HepG2 (cell line): ENCODE data around the gene CAMK2G. TPM values are rescaled to one million over a fixed set of nuclear protein-coding genes. Genes with fewer than 3 reads are reported as not detected.

Experiments used
- ATAC-seq: fragments of 200-7000 bp; cut with Tn5 transposase; 3 replicates; pipeline ENCODE4 v1.9.1; 2020; ENCODE audit warnings: mild to moderate bottlenecking, moderate library complexity
- BruUV-seq: library from RNA; stranded (reverse); fragments of 400-500 nt; replicated peaks from 2 replicates; lab custom pipeline; 2021; lab: Mats Ljungman, UMichigan
- CTCF ChIA-PET: fragments of 300-600 bp; formaldehyde crosslinking; extraction: SDS; loops from one replicate; lab custom pipeline; 2021; ENCODE audit warnings: low total read pairs, inconsistent platforms, low intra/inter-chr PET ratio; lab: Yijun Ruan, JAX
- POLR2A ChIA-PET: fragments of 350-600 bp; sonication (Branson Sonifier 250); formaldehyde crosslinking; loops from one replicate; lab custom pipeline; 2020; ENCODE audit warnings: antibody characterized with exemption, inconsistent platforms; lab: Yijun Ruan, JAX
- DNase-seq: peaks from one replicate; pipeline ENCODE4 v3.0.0-alpha.2; 2015; ENCODE audit warnings: low spot score
- FAIRE-seq: peaks from 3 replicates; lab custom pipeline; 2011; peaks lifted over from hg19 to GRCh38; lab: Jason Lieb, UNC
- H2AFZ ChIP-seq: one replicate; pipeline ENCODE4 v1.6.1; 2011; ENCODE audit warnings: low read length, inconsistent platforms
- H3K27ac ChIP-seq: fragments of 300-600 bp; 3 replicates; pipeline ENCODE4 v1.8.0; 2011; ENCODE audit warnings: mixed run types, mild to moderate bottlenecking, mixed read lengths, low read length, inconsistent platforms; ENCODE audit not compliant: insufficient read depth; ENCODE audit errors: extremely low read length
- H3K27me3 ChIP-seq, 2 experiments: fragments of 200-600 bp in 1 of 2; 2 replicates in 1 of 2; 3 replicates in 1 of 2; pipeline versions ENCODE4 v1.6.0 to v1.8.0; 2011; ENCODE audit warnings: low read length in 2 of 2, mild to moderate bottlenecking in 2 of 2, moderate library complexity in 2 of 2, inconsistent platforms in 1 of 2; ENCODE audit not compliant: insufficient read depth in 2 of 2, control insufficient read depth in 1 of 2
- H3K36me3 ChIP-seq, 2 experiments: fragments of 200-600 bp in 1 of 2; replicated peaks in 1 of 2; 2 replicates in 1 of 2; 3 replicates in 1 of 2; pipeline versions ENCODE4 v1.5.1 to v1.8.0; 2011; ENCODE audit warnings: low read length in 2 of 2, inconsistent platforms in 1 of 2; ENCODE audit not compliant: insufficient read depth in 2 of 2, control insufficient read depth in 1 of 2
- H3K4me1 ChIP-seq: 2 replicates; pipeline ENCODE4 v1.5.1; 2012; ENCODE audit warnings: low read length, inconsistent platforms; ENCODE audit not compliant: insufficient read depth
- H3K4me2 ChIP-seq: 2 replicates; pipeline ENCODE4 v1.6.0; 2011; ENCODE audit warnings: low read depth, low read length, inconsistent platforms
- H3K4me3 ChIP-seq, 3 experiments: fragments of 200-600 bp in 1 of 3; sonication (generic), shearing (Covaris generic) in 1 of 3; replicated peaks in 1 of 3; 2 replicates each; pipeline ENCODE4 v1.5.1; 2011 to 2016; ENCODE audit warnings: low read length in 3 of 3, inconsistent platforms in 2 of 3, low read depth in 2 of 3, mild to moderate bottlenecking in 2 of 3, control low read depth in 1 of 3, mixed read lengths in 1 of 3; ENCODE audit not compliant: insufficient read depth in 1 of 3
- H3K79me2 ChIP-seq: one replicate; pipeline ENCODE4 v1.6.1; 2011; ENCODE audit warnings: low read length, inconsistent platforms; ENCODE audit not compliant: insufficient read depth
- H3K9ac ChIP-seq: 2 replicates; pipeline ENCODE4 v1.6.0; 2011; ENCODE audit warnings: mild to moderate bottlenecking, low read depth, low read length, inconsistent platforms; ENCODE audit not compliant: insufficient read depth
- H3K9me3 ChIP-seq: 2 replicates; pipeline ENCODE4 v1.5.1; 2012; ENCODE audit warnings: mild to moderate bottlenecking, low read length
- H4K20me1 ChIP-seq: 2 replicates; pipeline ENCODE4 v1.6.0; 2011; ENCODE audit warnings: inconsistent platforms, mild to moderate bottlenecking, low read length, moderate library complexity; ENCODE audit not compliant: insufficient read depth
- BRCA1 ChIP-seq: sonication (generic); formaldehyde crosslinking; IDR thresholded peaks from 2 replicates; pipeline ENCODE4 v1.4.0; 2020; ENCODE audit warnings: missing genetic modification reagents
- EZH2 ChIP-seq: conservative IDR thresholded peaks from 2 replicates; pipeline ENCODE4 v1.6.1; 2012; ENCODE audit warnings: mild to moderate bottlenecking, low read depth, low read length, moderate library complexity
- HNRNPUL1 ChIP-seq: fragments of 200-400 bp; formaldehyde crosslinking; IDR thresholded peaks from 2 replicates; pipeline ENCODE4 v1.6.1; 2017; ENCODE audit warnings: low read depth, mild to moderate bottlenecking, low read length, moderate library complexity
- HOXA3 ChIP-seq: sonication (generic); formaldehyde crosslinking; IDR thresholded peaks from 2 replicates; pipeline ENCODE4 v1.5.0; 2020; ENCODE audit warnings: missing genetic modification reagents
- IRF2 ChIP-seq: IDR thresholded peaks from 2 replicates; pipeline ENCODE4 v1.6.1; 2018; ENCODE audit warnings: missing genetic modification reagents, missing compliant biosample characterization
- KLF12 ChIP-seq: sonication (generic); formaldehyde crosslinking; IDR thresholded peaks from 2 replicates; pipeline ENCODE4 v1.4.0; 2020; ENCODE audit warnings: missing genetic modification reagents, borderline replicate concordance
- NR2F1 ChIP-seq, 2 experiments: fragments of 450-650 bp in 1 of 2; formaldehyde crosslinking in 1 of 2; IDR thresholded peaks; 2 replicates each; pipeline versions ENCODE4 v1.5.0 to v1.6.1; 2016 to 2020; ENCODE audit warnings: mild to moderate bottlenecking in 1 of 2, missing compliant biosample characterization in 1 of 2, missing genetic modification reagents in 1 of 2, moderate library complexity in 1 of 2
- NRL ChIP-seq: sonication (generic); formaldehyde crosslinking; IDR thresholded peaks from 2 replicates; pipeline ENCODE4 v1.5.0; 2020; ENCODE audit warnings: missing genetic modification reagents, mild to moderate bottlenecking, moderate library complexity, borderline replicate concordance
- TARDBP ChIP-seq: sonication (generic); formaldehyde crosslinking; IDR thresholded peaks from 2 replicates; pipeline ENCODE4 v1.8.0; 2022; ENCODE audit warnings: mild to moderate bottlenecking, missing genetic modification reagents
- ZBTB42 ChIP-seq: sonication (generic); formaldehyde crosslinking; IDR thresholded peaks from 2 replicates; pipeline ENCODE4 v1.5.0; 2020; ENCODE audit warnings: mild to moderate bottlenecking, missing genetic modification reagents
- ZFP1 ChIP-seq: IDR thresholded peaks from 2 replicates; pipeline ENCODE4 v1.6.1; 2016
- ZSCAN25 ChIP-seq: sonication (generic); formaldehyde crosslinking; IDR thresholded peaks from 2 replicates; pipeline ENCODE4 v1.8.0; 2022; ENCODE audit warnings: mild to moderate bottlenecking, missing genetic modification reagents
- ZSCAN9 ChIP-seq: IDR thresholded peaks from 2 replicates; pipeline ENCODE4 v1.6.1; 2016; ENCODE audit warnings: borderline replicate concordance
- WGBS: methylation state at CpG from one replicate; pipeline ENCODE4 v1.1.6; 2017; ENCODE audit warnings: low lambda C conversion rate; 5-methylcytosine and 5-hydroxymethylcytosine counted together
- in situ Hi-C: cut with HindIII; loops from 2 replicates; pipeline ENCODE4 v1.10.0; 2017; ENCODE audit warnings: low pct_unique_long_range_greater_than_20kb; ENCODE audit not compliant: extremely low pct_ligation_motif_present
- intact Hi-C: fragments of 100-400 bp; cut with micrococcal nuclease; formaldehyde crosslinking; loops from one replicate; pipeline ENCODE4 v1.10.0; 2022; ENCODE audit not compliant: unreplicated experiment
- polyA plus RNA-seq, 8 experiments: library from polyadenylated mRNA; depleted of rRNA in 3 of 8; stranded (reverse) in 7 of 8; unstranded in 1 of 8; fragments of >200 nt; fragmentation: Illumina TruSeq in 4 of 8; extraction: Trizol in 4 of 8; gene quantifications; 2 replicates each; pipeline versions ENCODE4 v1.2.1 to v1.2.3, GENCODE V29; 2011 to 2016; ENCODE audit warnings: low read depth in 4 of 8, missing spikeins in 1 of 8, mixed read lengths in 1 of 8; ENCODE audit not compliant: insufficient read depth in 1 of 8
- total RNA-seq, 5 experiments: library from RNA; depleted of rRNA; stranded (reverse); fragments of >200 nt; fragmentation: Illumina TruSeq; extraction: Trizol; gene quantifications; 2 replicates each; pipeline ENCODE4 v1.2.3, GENCODE V29; 2016; ENCODE audit warnings: low read depth in 1 of 5
- TF ChIP-seq, protein P1 (sequence below): sonication (generic); formaldehyde crosslinking; conservative IDR thresholded peaks from 2 replicates; pipeline ENCODE4 v1.8.0; 2022; ENCODE audit warnings: missing genetic modification reagents
- TF ChIP-seq, protein P2 (sequence below): IDR thresholded peaks from 2 replicates; pipeline ENCODE4 v1.6.1; 2016; ENCODE audit warnings: mild to moderate bottlenecking, missing biosample characterization, missing genetic modification reagents
- TF ChIP-seq, protein P3 (sequence below): sonication (generic); formaldehyde crosslinking; conservative IDR thresholded peaks from 2 replicates; pipeline ENCODE4 v1.4.0; 2020; ENCODE audit warnings: mild to moderate bottlenecking, missing genetic modification reagents, moderate library complexity
- TF ChIP-seq, protein P4 (sequence below): sonication (generic); formaldehyde crosslinking; IDR thresholded peaks from 2 replicates; pipeline ENCODE4 v1.5.0; 2020; ENCODE audit warnings: mild to moderate bottlenecking, missing genetic modification reagents
- TF ChIP-seq, protein P5 (sequence below): sonication (generic); formaldehyde crosslinking; IDR thresholded peaks from 2 replicates; pipeline ENCODE4 v1.4.0; 2020; ENCODE audit warnings: mild to moderate bottlenecking, low read depth, missing genetic modification reagents

CAMK2G gene
- total and polyA plus RNA-seq, 2 of the 13 experiments (the other 11 are each of a cell fraction or from before 2014, with no cell fraction given), result 15.9 to 18.8 TPM

DNA sequence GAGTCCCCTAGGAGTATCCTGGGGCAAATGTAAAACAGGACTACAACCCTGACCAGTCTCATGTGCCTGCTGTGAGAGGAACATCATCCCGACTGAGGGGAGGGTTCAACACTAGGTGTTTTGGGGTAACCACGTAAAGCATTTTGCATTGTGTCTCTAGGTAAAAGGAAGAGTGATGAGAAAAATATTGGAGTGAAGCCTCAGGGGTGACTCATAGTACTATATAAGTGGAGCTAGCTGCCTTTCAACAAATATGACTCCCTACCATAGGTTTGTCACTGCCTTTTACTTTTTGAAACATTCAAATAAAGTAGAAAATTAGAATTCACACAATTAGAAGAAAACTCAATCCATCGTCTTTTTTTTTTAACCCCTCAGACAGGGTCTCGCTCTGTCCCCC lies 2.6 kb upstream of the CAMK2G start:
- FAIRE-seq, result no peak
- in situ Hi-C loops (no loop called here), intact Hi-C loops (loop anchor here (5.0 kb wide), 1 partner anchor 105 kb away; a partner anchor contains a TSS)
- no peaks in the 10 kb centered on the region for H3K9me3 ChIP-seq
- ATAC-seq, result no peak
- no TSS peak for BruUV-seq
- H2AFZ ChIP-seq, result no peak overlapping the region
- no peak for DNase-seq
- ChIA-PET CTCF (no interaction called here), POLR2A (no interaction called here)
- no peak overlapping the region for H3K4me3 ChIP-seq
- H3K4me2 ChIP-seq, result no peak overlapping the region
- H3K4me1 ChIP-seq, result peaks cover 54% of the 10 kb centered on the region
- no peaks in the 10 kb centered on the region; a peak in 2 of 5 replicates for H3K27me3 ChIP-seq
- H3K9ac ChIP-seq, result no peak overlapping the region
- 62% methylated on average over 4 of the region's 4 CpGs for WGBS
- peaks cover 8% of the 10 kb centered on the region for H3K79me2 ChIP-seq
- peaks cover 12% of the 10 kb centered on the region; the same call in 1 of the 2 replicates for H4K20me1 ChIP-seq
- no peaks in the 10 kb centered on the region for H3K36me3 ChIP-seq
- H3K27ac ChIP-seq, result no peak overlapping the region
- TF ChIP-seq HNRNPUL1, result no peak
- no peak for TF ChIP-seq EZH2
- no peak for TF ChIP-seq ZSCAN25 (CRISPR knock-in tag)
- TF ChIP-seq, protein P1, sequence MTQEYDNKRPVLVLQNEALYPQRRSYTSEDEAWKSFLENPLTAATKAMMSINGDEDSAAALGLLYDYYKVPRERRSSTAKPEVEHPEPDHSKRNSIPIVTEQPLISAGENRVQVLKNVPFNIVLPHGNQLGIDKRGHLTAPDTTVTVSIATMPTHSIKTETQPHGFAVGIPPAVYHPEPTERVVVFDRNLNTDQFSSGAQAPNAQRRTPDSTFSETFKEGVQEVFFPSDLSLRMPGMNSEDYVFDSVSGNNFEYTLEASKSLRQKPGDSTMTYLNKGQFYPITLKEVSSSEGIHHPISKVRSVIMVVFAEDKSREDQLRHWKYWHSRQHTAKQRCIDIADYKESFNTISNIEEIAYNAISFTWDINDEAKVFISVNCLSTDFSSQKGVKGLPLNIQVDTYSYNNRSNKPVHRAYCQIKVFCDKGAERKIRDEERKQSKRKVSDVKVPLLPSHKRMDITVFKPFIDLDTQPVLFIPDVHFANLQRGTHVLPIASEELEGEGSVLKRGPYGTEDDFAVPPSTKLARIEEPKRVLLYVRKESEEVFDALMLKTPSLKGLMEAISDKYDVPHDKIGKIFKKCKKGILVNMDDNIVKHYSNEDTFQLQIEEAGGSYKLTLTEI, result no peak
- no peak for TF ChIP-seq ZBTB42 (CRISPR knock-in tag)
- no peak for TF ChIP-seq NR2F1 (CRISPR knock-in tag; IDR thresholded peaks at IDR 0.05)
- TF ChIP-seq BRCA1 (CRISPR knock-in tag), result no peak
- TF ChIP-seq, protein P2, sequence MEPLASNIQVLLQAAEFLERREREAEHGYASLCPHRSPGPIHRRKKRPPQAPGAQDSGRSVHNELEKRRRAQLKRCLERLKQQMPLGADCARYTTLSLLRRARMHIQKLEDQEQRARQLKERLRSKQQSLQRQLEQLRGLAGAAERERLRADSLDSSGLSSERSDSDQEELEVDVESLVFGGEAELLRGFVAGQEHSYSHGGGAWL, result no peak
- TF ChIP-seq ZFP1, result no peak
- TF ChIP-seq IRF2, result no peak
- TF ChIP-seq, protein P3, sequence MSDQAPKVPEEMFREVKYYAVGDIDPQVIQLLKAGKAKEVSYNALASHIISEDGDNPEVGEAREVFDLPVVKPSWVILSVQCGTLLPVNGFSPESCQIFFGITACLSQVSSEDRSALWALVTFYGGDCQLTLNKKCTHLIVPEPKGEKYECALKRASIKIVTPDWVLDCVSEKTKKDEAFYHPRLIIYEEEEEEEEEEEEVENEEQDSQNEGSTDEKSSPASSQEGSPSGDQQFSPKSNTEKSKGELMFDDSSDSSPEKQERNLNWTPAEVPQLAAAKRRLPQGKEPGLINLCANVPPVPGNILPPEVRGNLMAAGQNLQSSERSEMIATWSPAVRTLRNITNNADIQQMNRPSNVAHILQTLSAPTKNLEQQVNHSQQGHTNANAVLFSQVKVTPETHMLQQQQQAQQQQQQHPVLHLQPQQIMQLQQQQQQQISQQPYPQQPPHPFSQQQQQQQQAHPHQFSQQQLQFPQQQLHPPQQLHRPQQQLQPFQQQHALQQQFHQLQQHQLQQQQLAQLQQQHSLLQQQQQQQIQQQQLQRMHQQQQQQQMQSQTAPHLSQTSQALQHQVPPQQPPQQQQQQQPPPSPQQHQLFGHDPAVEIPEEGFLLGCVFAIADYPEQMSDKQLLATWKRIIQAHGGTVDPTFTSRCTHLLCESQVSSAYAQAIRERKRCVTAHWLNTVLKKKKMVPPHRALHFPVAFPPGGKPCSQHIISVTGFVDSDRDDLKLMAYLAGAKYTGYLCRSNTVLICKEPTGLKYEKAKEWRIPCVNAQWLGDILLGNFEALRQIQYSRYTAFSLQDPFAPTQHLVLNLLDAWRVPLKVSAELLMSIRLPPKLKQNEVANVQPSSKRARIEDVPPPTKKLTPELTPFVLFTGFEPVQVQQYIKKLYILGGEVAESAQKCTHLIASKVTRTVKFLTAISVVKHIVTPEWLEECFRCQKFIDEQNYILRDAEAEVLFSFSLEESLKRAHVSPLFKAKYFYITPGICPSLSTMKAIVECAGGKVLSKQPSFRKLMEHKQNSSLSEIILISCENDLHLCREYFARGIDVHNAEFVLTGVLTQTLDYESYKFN (CRISPR knock-in tag), result no peak
- TF ChIP-seq, protein P4, sequence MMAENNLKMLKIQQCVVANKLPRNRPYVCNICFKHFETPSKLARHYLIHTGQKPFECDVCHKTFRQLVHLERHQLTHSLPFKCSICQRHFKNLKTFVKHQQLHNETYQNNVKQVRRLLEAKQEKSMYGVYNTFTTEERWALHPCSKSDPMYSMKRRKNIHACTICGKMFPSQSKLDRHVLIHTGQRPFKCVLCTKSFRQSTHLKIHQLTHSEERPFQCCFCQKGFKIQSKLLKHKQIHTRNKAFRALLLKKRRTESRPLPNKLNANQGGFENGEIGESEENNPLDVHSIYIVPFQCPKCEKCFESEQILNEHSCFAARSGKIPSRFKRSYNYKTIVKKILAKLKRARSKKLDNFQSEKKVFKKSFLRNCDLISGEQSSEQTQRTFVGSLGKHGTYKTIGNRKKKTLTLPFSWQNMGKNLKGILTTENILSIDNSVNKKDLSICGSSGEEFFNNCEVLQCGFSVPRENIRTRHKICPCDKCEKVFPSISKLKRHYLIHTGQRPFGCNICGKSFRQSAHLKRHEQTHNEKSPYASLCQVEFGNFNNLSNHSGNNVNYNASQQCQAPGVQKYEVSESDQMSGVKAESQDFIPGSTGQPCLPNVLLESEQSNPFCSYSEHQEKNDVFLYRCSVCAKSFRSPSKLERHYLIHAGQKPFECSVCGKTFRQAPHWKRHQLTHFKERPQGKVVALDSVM (CRISPR knock-in tag), result no peak
- TF ChIP-seq, protein P5, sequence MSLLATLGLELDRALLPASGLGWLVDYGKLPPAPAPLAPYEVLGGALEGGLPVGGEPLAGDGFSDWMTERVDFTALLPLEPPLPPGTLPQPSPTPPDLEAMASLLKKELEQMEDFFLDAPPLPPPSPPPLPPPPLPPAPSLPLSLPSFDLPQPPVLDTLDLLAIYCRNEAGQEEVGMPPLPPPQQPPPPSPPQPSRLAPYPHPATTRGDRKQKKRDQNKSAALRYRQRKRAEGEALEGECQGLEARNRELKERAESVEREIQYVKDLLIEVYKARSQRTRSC, result no peak
- no peak for TF ChIP-seq TARDBP (CRISPR knock-in tag)
- TF ChIP-seq KLF12 (CRISPR knock-in tag), result no peak
- no peak for TF ChIP-seq NRL (CRISPR knock-in tag)
- TF ChIP-seq ZSCAN9 (CRISPR knock-in tag), result no peak
- TF ChIP-seq HOXA3 (CRISPR knock-in tag), result no peak
